Measurements from ENCODE around the gene MYEOV. TPM values are rescaled to one million over a fixed set of nuclear protein-coding genes. Genes with fewer than 3 reads are reported as not detected.

MYEOV gene
- polyA plus RNA-seq, 3 donors: 0.03 TPM; not detected in 2

GRCh38 chr11:69280994-69281393, 13.0 kb upstream of the MYEOV start:
- TF ChIP-seq, protein P1, sequence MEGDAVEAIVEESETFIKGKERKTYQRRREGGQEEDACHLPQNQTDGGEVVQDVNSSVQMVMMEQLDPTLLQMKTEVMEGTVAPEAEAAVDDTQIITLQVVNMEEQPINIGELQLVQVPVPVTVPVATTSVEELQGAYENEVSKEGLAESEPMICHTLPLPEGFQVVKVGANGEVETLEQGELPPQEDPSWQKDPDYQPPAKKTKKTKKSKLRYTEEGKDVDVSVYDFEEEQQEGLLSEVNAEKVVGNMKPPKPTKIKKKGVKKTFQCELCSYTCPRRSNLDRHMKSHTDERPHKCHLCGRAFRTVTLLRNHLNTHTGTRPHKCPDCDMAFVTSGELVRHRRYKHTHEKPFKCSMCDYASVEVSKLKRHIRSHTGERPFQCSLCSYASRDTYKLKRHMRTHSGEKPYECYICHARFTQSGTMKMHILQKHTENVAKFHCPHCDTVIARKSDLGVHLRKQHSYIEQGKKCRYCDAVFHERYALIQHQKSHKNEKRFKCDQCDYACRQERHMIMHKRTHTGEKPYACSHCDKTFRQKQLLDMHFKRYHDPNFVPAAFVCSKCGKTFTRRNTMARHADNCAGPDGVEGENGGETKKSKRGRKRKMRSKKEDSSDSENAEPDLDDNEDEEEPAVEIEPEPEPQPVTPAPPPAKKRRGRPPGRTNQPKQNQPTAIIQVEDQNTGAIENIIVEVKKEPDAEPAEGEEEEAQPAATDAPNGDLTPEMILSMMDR (IDR thresholded peaks at IDR 0.05): no peak
- Mint-ChIP-seq H3K4me1 (no peaks in the 10 kb centered on the region), H3K36me3 (no peaks in the 10 kb centered on the region), H3K27me3 (ENCODE audit: low read depth in 3 of 3) (peaks cover 0 to 11% (median 2%) of the 10 kb centered on the region in 3 donors), H3K27ac (no peak overlapping the region), H3K4me3 (no peak overlapping the region), H3K9me3 (peaks cover 0 to 4% (median 2%) of the 10 kb centered on the region in 7 donors)
- DNase-seq: no peak
- Histone ChIP-seq H3K4me2 (replicated peaks; ENCODE audit: extremely low read depth, low read length, poor library complexity, severe bottlenecking) (no peak overlapping the region), H2AFZ (ENCODE audit: insufficient read depth, low read depth, low read length, poor library complexity, severe bottlenecking) (no peak overlapping the region), H3K79me2 (ENCODE audit: insufficient read depth, low read length) (no peaks in the 10 kb centered on the region), H3K9ac (ENCODE audit: insufficient read depth, low read length, poor library complexity, severe bottlenecking) (no peak overlapping the region), H3K4me1 (ENCODE audit: control insufficient read depth in 1 of 2, insufficient read depth in 2 of 2, low read length in 2 of 2) (no peaks in the 10 kb centered on the region), H3K27ac (ENCODE audit: low read depth in 1 of 2, low read length in 2 of 2) (no peak overlapping the region), H4K20me1 (ENCODE audit: insufficient read depth, low read length) (no peaks in the 10 kb centered on the region), H3K36me3 (replicated peaks in 1 of 2; ENCODE audit: control insufficient read depth in 1 of 2, insufficient read depth in 2 of 2, low read length in 2 of 2) (no peaks in the 10 kb centered on the region), H3K27me3 (ENCODE audit: control insufficient read depth in 2 of 2, insufficient read depth in 2 of 2, low read length in 2 of 2) (no peaks in the 10 kb centered on the region), H3K4me3 (replicated peaks in 1 of 3; ENCODE audit: low read depth in 2 of 3, low read length in 3 of 3) (no peak overlapping the region), H3K9me3 (replicated peaks in 1 of 2; ENCODE audit: control insufficient read depth in 1 of 2, insufficient read depth in 1 of 2, low read length in 2 of 2) (peaks cover 0 to 3% of the 10 kb centered on the region in 2 donors)
- intact Hi-C loops (cut with micrococcal nuclease): no loop called here
- 92% methylated on average over 4 of the region's 6 CpGs for WGBS (ENCODE audit: insufficient coverage)

GRCh38 chr11:69283446-69283845, 10.5 kb upstream of the MYEOV start:
- TF ChIP-seq, protein P1 (IDR thresholded peaks at IDR 0.05): no peak

More at GRCh38 chr11:69283446-69283845, 10.5 kb upstream of the MYEOV start:
- Histone ChIP-seq H2AFZ (ENCODE audit: insufficient read depth, low read depth, low read length, poor library complexity, severe bottlenecking) (no peak overlapping the region), H3K4me2 (replicated peaks; ENCODE audit: extremely low read depth, low read length, poor library complexity, severe bottlenecking) (no peak overlapping the region), H3K27ac (ENCODE audit: low read depth in 1 of 2, low read length in 2 of 2) (no peak overlapping the region), H3K9me3 (replicated peaks in 1 of 2; ENCODE audit: control insufficient read depth in 1 of 2, insufficient read depth in 1 of 2, low read length in 2 of 2) (peaks cover 0 to 3% of the 10 kb centered on the region in 2 donors), H4K20me1 (ENCODE audit: insufficient read depth, low read length) (no peaks in the 10 kb centered on the region), H3K4me1 (ENCODE audit: control insufficient read depth in 1 of 2, insufficient read depth in 2 of 2, low read length in 2 of 2) (no peaks in the 10 kb centered on the region), H3K4me3 (replicated peaks in 1 of 3; ENCODE audit: low read depth in 2 of 3, low read length in 3 of 3) (no peak overlapping the region), H3K27me3 (ENCODE audit: control insufficient read depth in 2 of 2, insufficient read depth in 2 of 2, low read length in 2 of 2) (no peaks in the 10 kb centered on the region), H3K79me2 (ENCODE audit: insufficient read depth, low read length) (no peaks in the 10 kb centered on the region), H3K9ac (ENCODE audit: insufficient read depth, low read length, poor library complexity, severe bottlenecking) (no peak overlapping the region), H3K36me3 (replicated peaks in 1 of 2; ENCODE audit: control insufficient read depth in 1 of 2, insufficient read depth in 2 of 2, low read length in 2 of 2) (no peaks in the 10 kb centered on the region)
- DNase-seq: no peak
- peak overlapping the region; percentile 14 to 26 for H3K4me3 Mint-ChIP-seq
- intact Hi-C loops (cut with micrococcal nuclease): no loop called here
- no peak overlapping the region for H3K27ac Mint-ChIP-seq
- peaks cover 0 to 3% (median 1%) of the 10 kb centered on the region in 3 donors for H3K27me3 Mint-ChIP-seq (ENCODE audit: low read depth in 3 of 3)
- no peaks in the 10 kb centered on the region for H3K4me1 Mint-ChIP-seq
- 93% methylated on average over 7 of the region's 10 CpGs for WGBS (ENCODE audit: insufficient coverage)
- H3K9me3 Mint-ChIP-seq: peaks cover 0 to 6% (median 3%) of the 10 kb centered on the region in 7 donors
- no peaks in the 10 kb centered on the region for H3K36me3 Mint-ChIP-seq
